ENCODE measurements around the gene FLNB. TPM values are rescaled to one million over a fixed set of nuclear protein-coding genes. Genes with fewer than 3 reads are reported as not detected.

FLNB gene
- total and polyA plus RNA-seq, 9 of the 15 experiments (the other 6 are each of a cell fraction or from before 2014, with no cell fraction given), result 9.4 to 48.1 (median 25.6) TPM

DNA sequence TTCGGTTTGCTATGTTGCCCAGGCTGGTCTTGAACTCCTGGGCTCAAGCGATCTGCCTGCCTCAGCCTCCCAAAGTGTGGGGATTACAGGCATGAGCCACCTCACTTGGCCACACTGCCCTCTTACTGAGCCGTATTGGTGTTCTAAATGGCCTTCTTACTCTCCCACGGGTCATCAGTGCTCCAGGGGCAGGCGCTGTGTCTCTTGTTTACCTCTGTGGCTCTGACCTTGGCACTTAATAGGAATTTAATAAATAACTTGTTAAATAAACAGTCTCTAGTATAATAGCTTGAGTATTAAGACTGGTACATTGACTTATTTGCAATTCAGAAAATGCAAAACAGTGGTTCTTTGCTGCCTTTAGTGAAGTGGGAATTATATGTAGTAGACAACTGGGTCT lies 13.7 kb downstream of the FLNB start:
- no peak for FAIRE-seq
- ChIA-PET POLR2A (interaction anchor here (0.5 to 0.6 kb wide), 2 partner anchors 13 to 31 kb away, joined by 3 read pairs; partner anchors contain the start of gene FLNB), CTCF (ENCODE audit: low intra/inter-chr PET ratio) (no interaction called here)
- no peak for TF ChIP-seq MXI1 (IDR thresholded peaks at IDR 0.05; ENCODE audit: low read depth, low read length)
- TF ChIP-seq SMARCA4 (IDR thresholded peaks at IDR 0.05), result no peak
- TF ChIP-seq HMGN3 (IDR thresholded peaks at IDR 0.05; ENCODE audit: borderline replicate concordance, extremely low read depth, insufficient read length, low read depth, low read length), result no peak
- no peak for TF ChIP-seq ZNF133 (CRISPR knock-in tag; IDR thresholded peaks at IDR 0.05)
- TF ChIP-seq KHSRP (IDR thresholded peaks at IDR 0.05), result no peak
- TF ChIP-seq, protein P1, sequence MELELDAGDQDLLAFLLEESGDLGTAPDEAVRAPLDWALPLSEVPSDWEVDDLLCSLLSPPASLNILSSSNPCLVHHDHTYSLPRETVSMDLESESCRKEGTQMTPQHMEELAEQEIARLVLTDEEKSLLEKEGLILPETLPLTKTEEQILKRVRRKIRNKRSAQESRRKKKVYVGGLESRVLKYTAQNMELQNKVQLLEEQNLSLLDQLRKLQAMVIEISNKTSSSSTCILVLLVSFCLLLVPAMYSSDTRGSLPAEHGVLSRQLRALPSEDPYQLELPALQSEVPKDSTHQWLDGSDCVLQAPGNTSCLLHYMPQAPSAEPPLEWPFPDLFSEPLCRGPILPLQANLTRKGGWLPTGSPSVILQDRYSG (tag; conservative IDR thresholded peaks at IDR 0.05; ENCODE audit: low read depth), result no peak
- no peak for TF ChIP-seq CBFB (CRISPR knock-in tag; IDR thresholded peaks at IDR 0.05)
- no peak for TF ChIP-seq GATA2 (CRISPR knock-in tag; IDR thresholded peaks at IDR 0.05)
- no peak for TF ChIP-seq ELF4 (CRISPR knock-in tag; IDR thresholded peaks at IDR 0.05)
- TF ChIP-seq EP400 (IDR thresholded peaks at IDR 0.05), result no peak
- TF ChIP-seq, protein P2, sequence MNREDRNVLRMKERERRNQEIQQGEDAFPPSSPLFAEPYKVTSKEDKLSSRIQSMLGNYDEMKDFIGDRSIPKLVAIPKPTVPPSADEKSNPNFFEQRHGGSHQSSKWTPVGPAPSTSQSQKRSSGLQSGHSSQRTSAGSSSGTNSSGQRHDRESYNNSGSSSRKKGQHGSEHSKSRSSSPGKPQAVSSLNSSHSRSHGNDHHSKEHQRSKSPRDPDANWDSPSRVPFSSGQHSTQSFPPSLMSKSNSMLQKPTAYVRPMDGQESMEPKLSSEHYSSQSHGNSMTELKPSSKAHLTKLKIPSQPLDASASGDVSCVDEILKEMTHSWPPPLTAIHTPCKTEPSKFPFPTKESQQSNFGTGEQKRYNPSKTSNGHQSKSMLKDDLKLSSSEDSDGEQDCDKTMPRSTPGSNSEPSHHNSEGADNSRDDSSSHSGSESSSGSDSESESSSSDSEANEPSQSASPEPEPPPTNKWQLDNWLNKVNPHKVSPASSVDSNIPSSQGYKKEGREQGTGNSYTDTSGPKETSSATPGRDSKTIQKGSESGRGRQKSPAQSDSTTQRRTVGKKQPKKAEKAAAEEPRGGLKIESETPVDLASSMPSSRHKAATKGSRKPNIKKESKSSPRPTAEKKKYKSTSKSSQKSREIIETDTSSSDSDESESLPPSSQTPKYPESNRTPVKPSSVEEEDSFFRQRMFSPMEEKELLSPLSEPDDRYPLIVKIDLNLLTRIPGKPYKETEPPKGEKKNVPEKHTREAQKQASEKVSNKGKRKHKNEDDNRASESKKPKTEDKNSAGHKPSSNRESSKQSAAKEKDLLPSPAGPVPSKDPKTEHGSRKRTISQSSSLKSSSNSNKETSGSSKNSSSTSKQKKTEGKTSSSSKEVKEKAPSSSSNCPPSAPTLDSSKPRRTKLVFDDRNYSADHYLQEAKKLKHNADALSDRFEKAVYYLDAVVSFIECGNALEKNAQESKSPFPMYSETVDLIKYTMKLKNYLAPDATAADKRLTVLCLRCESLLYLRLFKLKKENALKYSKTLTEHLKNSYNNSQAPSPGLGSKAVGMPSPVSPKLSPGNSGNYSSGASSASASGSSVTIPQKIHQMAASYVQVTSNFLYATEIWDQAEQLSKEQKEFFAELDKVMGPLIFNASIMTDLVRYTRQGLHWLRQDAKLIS (CRISPR knock-in tag; IDR thresholded peaks at IDR 0.05), result no peak
- TF ChIP-seq ZNF121 (CRISPR knock-in tag; conservative IDR thresholded peaks at IDR 0.05), result no peak
- no peak for TF ChIP-seq HNRNPK (IDR thresholded peaks at IDR 0.05; ENCODE audit: low read depth, low read length, poor library complexity, severe bottlenecking)
- no peak overlapping the region for H3K4me3 ChIP-seq
- DNase-seq (ENCODE audit: extremely low read depth in 1 of 4, low spot score in 3 of 4), result no peak
- H3K27ac ChIP-seq (ENCODE audit: extremely low read depth, low read depth, low read length), result no peak overlapping the region
- in situ Hi-C loops (cut with MboI) (loop anchor here (25.0 kb wide), 1 partner anchor 140 kb away; no protein-coding TSS in a partner anchor), intact Hi-C loops (cut with micrococcal nuclease) (loop anchor here (5.0 kb wide), 1 partner anchor 40 kb away; no protein-coding TSS in a partner anchor)
- BruUV-seq (replicated peaks), result no TSS peak
- H3K9ac ChIP-seq (ENCODE audit: insufficient read depth in 1 of 2, low read depth in 2 of 2, low read length in 2 of 2), result no peak overlapping the region
- H3K36me3 ChIP-seq (ENCODE audit: control insufficient read depth, insufficient read depth, low read length), result no peaks in the 10 kb centered on the region
- H3K9me3 ChIP-seq (replicated peaks; ENCODE audit: control insufficient read depth, insufficient read depth, low read depth, low read length), result no peaks in the 10 kb centered on the region
- no peak for ATAC-seq
- peaks cover 49% of the 10 kb centered on the region for H3K79me2 ChIP-seq (ENCODE audit: control insufficient read depth, insufficient read depth, low read length)
- peaks cover 0 to 9% of the 10 kb centered on the region in 2 experiments; a peak in 2 of 5 replicates for H3K4me1 ChIP-seq (replicated peaks in 1 of 2; ENCODE audit: control insufficient read depth in 2 of 2, insufficient read depth in 2 of 2, low read length in 2 of 2)
- peaks cover 2% of the 10 kb centered on the region for H3K9me1 ChIP-seq (ENCODE audit: control insufficient read depth, insufficient read depth, low read length)
- H3K27me3 ChIP-seq (ENCODE audit: control insufficient read depth in 2 of 2, insufficient read depth in 2 of 2, low read length in 2 of 2), result no peaks in the 10 kb centered on the region
- WGBS (ENCODE audit: insufficient coverage, low coverage, missing lambda C conversion rate), result 55% methylated on average over 5 of the region's 5 CpGs
- no peak overlapping the region for H2AFZ ChIP-seq (ENCODE audit: low read depth, low read length)
- peaks cover 11% of the 10 kb centered on the region for H4K20me1 ChIP-seq (replicated peaks; ENCODE audit: control insufficient read depth, insufficient read depth, low read length)
- no peak overlapping the region for H3K4me2 ChIP-seq (ENCODE audit: insufficient read depth, low read length)

Measured in K562 (cell line).